Epithelial cell of esophagus (primary cell): ENCODE results near the gene GTPBP6.
A peak's percentile ranks its signal among the peaks of the same experiment; 100 is the strongest.
"Not testable (repeated sequence)": the region's sequence is repeated elsewhere in the genome, so short reads cannot be mapped to it uniquely, and the experiment has no call there.

Source experiments
- DNase-seq: peaks from one replicate; pipeline ENCODE4 v3.0.0; 2010; ENCODE audit warnings: low read depth
- H3K4me3 ChIP-seq: 2 replicates; pipeline ENCODE4 v1.5.1; 2011; ENCODE audit warnings: mild to moderate bottlenecking, low read length, control low read depth
- TF ChIP-seq, protein P1 (sequence below): IDR thresholded peaks from 2 replicates; pipeline ENCODE4 v1.5.1; 2011; ENCODE audit warnings: low read depth, mild to moderate bottlenecking, low read length, control low read depth, inconsistent platforms; ENCODE audit not compliant: insufficient read depth; ENCODE audit errors: missing control alignments

GTPBP6 gene

GRCh38 chrX:329291-329910 is 10.8 kb upstream of the GTPBP6 start:
- H3K4me3 ChIP-seq, result no peak overlapping the region
- TF ChIP-seq, protein P1, sequence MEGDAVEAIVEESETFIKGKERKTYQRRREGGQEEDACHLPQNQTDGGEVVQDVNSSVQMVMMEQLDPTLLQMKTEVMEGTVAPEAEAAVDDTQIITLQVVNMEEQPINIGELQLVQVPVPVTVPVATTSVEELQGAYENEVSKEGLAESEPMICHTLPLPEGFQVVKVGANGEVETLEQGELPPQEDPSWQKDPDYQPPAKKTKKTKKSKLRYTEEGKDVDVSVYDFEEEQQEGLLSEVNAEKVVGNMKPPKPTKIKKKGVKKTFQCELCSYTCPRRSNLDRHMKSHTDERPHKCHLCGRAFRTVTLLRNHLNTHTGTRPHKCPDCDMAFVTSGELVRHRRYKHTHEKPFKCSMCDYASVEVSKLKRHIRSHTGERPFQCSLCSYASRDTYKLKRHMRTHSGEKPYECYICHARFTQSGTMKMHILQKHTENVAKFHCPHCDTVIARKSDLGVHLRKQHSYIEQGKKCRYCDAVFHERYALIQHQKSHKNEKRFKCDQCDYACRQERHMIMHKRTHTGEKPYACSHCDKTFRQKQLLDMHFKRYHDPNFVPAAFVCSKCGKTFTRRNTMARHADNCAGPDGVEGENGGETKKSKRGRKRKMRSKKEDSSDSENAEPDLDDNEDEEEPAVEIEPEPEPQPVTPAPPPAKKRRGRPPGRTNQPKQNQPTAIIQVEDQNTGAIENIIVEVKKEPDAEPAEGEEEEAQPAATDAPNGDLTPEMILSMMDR, result no peak
- DNase-seq, result no peak

- no peak overlapping the region for H3K4me3 ChIP-seq
- no peak for DNase-seq
- TF ChIP-seq, protein P1, result no peak
These were observed 9.1 kb upstream of the GTPBP6 start for GRCh38 chrX:327660-328126.

DNA sequence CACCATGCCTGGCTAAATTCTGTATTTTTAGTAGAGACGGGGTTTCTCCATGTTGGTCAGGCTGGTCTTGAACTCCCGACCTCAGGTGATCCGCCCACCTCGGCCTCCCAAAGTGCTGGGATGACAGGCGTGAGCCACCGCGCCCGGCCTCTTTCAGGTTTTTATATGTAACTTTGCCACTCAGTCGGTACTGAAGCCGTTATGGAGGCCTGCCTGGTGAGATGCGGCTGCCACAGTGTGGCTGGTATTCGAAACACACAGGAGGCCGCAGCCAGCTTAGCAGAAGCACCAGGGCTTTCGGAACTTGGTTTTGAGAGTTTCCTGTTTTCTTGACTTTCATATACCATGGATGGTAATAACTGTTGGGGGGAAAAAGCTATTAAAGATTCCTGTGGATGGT is 6.1 kb upstream of the GTPBP6 start:
- H3K4me3 ChIP-seq, DNase-seq: not testable (repeated sequence)

DNA sequence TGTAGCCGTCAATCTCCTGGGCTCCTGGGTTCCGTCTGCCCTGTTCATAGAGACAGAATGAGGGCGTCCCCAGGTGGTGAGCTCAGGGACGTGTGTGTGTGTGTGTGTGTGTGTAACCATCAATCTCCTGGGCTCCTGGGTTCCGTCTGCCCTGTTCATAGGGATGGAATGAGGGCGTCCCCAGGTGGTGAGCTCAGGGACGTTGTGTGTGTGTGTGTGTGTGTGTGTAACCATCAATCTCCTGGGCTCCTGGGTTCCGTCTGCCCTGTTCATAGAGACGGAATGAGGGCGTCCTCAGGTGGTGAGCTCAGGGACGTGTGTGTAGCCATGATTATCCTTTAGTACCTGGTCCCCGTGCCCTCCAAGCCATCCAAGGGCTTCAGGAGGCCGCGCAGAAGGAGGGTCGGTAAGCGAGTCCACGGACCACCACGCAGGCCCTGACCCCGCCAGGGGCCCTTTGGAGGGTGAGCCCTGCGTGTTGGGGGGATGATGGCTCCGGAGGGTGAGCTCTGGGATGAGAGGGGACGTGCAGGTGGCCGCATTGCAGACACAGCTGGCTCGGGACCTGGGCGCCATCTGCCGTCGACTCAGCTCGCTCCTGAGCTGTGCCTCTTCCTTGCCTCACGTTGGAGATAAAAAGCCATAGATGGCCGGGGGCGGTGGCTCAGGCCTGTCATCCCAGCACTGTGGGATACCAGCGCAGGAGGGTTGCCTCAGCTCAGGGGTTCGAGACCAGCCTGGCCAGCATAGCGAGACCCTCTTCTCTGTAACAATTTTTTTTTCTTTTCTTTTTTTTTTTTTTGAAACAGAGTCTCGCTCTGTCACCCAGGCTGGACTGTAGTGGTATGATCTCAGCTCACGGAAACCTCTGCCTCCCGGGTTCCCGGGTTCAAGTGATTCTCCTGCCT is 5.4 kb upstream of the GTPBP6 start:
- H3K4me3 ChIP-seq, result peak overlapping the region; percentile 14
- DNase-seq, result peak; percentile 98
- TF ChIP-seq, protein P1, result peak; percentile 41

GRCh38 chrX:320126-320783 is 1.7 kb upstream of the GTPBP6 start:
- DNase-seq, result peak; percentile 17

GRCh38 chrX:319579-320125 is 1.1 kb upstream of the GTPBP6 start:
- TF ChIP-seq, protein P1, result no peak
- no peak for DNase-seq

More at GRCh38 chrX:320126-320783, 1.7 kb upstream of the GTPBP6 start:
- TF ChIP-seq, protein P1, result no peak
- H3K4me3 ChIP-seq, result peak overlapping the region; percentile 85

More at GRCh38 chrX:319579-320125, 1.1 kb upstream of the GTPBP6 start:
- H3K4me3 ChIP-seq, result peak overlapping the region; percentile 85
